Calu3 (cell line): Measurements from ENCODE around the gene RBPMS2. TPM values are rescaled to one million over a fixed set of nuclear protein-coding genes. Genes with fewer than 3 reads are reported as not detected.
"Not testable (repeated sequence)": the region's sequence is repeated elsewhere in the genome, so short reads cannot be mapped to it uniquely, and the experiment has no call there.

ENCODE experiments used
- BruUV-seq: library from RNA; stranded (reverse); fragments of 400-500 nt; replicated peaks from 2 replicates; lab custom pipeline; 2021; lab: Mats Ljungman, UMichigan
- CTCF ChIA-PET: fragments of 300-600 bp; sonication (Branson Sonifier 250); formaldehyde crosslinking; loops from one replicate; lab custom pipeline; 2022; ENCODE audit warnings: antibody characterized with exemption; lab: Charles Lee
- DNase-seq: peaks from one replicate; pipeline ENCODE4 v3.0.0; 2022
- H3K27ac Mint-ChIP-seq: one replicate; pipeline ENCODE4 v1.8.0; 2022; ENCODE audit warnings: mixed read lengths; ENCODE audit not compliant: unreplicated experiment
- H3K27me3 Mint-ChIP-seq: one replicate; pipeline ENCODE4 v1.8.0; 2022; ENCODE audit warnings: mixed read lengths; ENCODE audit not compliant: unreplicated experiment
- H3K36me3 Mint-ChIP-seq: one replicate; pipeline ENCODE4 v1.8.0; 2022; ENCODE audit warnings: mild to moderate bottlenecking, moderate library complexity, mixed read lengths; ENCODE audit not compliant: insufficient read depth, unreplicated experiment
- H3K4me1 Mint-ChIP-seq: one replicate; pipeline ENCODE4 v1.8.0; 2022; ENCODE audit warnings: mild to moderate bottlenecking, low read depth, mixed read lengths; ENCODE audit not compliant: unreplicated experiment
- H3K4me3 Mint-ChIP-seq: one replicate; pipeline ENCODE4 v1.8.0; 2022; ENCODE audit warnings: mild to moderate bottlenecking, low read depth, moderate library complexity, mixed read lengths; ENCODE audit not compliant: unreplicated experiment
- H3K9me3 Mint-ChIP-seq: one replicate; pipeline ENCODE4 v1.8.0; 2022; ENCODE audit warnings: low read depth, mixed read lengths; ENCODE audit not compliant: unreplicated experiment
- CTCF ChIP-seq: fragments of 200-600 bp; IDR thresholded peaks from one replicate; pipeline ENCODE4 v1.8.0; 2022; ENCODE audit warnings: antibody characterized with exemption; ENCODE audit not compliant: unreplicated experiment
- intact Hi-C: fragments of 100-400 bp; cut with micrococcal nuclease; formaldehyde crosslinking; loops from one replicate; pipeline ENCODE4 v1.10.0; 2022; ENCODE audit not compliant: unreplicated experiment
- total RNA-seq: library from RNA; stranded (reverse); gene quantifications from 2 replicates; pipeline ENCODE4 v1.2.3, GENCODE V29; 2022

Gene RBPMS2
- total RNA-seq, 1 experiment from 2014 or later = 1.4 TPM

DNA sequence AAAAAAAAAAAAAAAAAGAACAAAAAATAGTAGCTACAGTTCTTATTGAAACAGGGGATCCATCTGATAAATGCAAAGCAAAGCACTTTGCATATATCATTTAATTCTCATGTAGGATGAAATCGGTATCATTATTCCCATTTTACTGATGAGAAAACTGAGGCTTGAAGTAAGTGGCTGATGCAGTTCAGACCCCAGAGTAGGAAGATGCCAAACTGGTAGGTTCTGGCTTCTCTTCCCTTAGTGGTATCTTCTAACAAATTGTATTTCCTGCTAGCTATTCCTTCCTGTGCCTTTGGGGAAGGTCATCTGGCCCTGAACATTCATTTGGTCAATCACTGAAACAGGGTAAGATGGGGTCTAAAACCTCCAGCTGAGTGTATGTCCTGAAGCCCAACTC lies 28.1 kb upstream of the RBPMS2 start:
- CTCF ChIA-PET = no interaction called here
- Mint-ChIP-seq H3K27me3 (peaks cover 9% of the 10 kb centered on the region), H3K4me1 (no peaks in the 10 kb centered on the region), H3K27ac (no peak overlapping the region), H3K36me3 (peaks cover 5% of the 10 kb centered on the region), H3K9me3 (no peaks in the 10 kb centered on the region), H3K4me3 (no peak overlapping the region)
- intact Hi-C loops = no loop called here
- no peak for TF ChIP-seq CTCF
- DNase-seq = no peak
- BruUV-seq = no TSS peak

- Mint-ChIP-seq H3K9me3 (no peaks in the 10 kb centered on the region), H3K27ac (no peak overlapping the region), H3K27me3 (peaks cover 2% of the 10 kb centered on the region), H3K4me3 (no peak overlapping the region), H3K4me1 (no peaks in the 10 kb centered on the region), H3K36me3 (no peaks in the 10 kb centered on the region)
- intact Hi-C loops = no loop called here
- DNase-seq = no peak
- no peak for TF ChIP-seq CTCF
- CTCF ChIA-PET = interaction anchor here (0.6 to 0.7 kb wide), 2 partner anchors 39 to 60 kb away, joined by 3 to 5 read pairs; no protein-coding TSS in a partner anchor
- no TSS peak for BruUV-seq
Measured at GRCh38 chr15:64800476-64800875, 25.1 kb upstream of the RBPMS2 start.

- BruUV-seq, H3K9me3 Mint-ChIP-seq, H3K27ac Mint-ChIP-seq, H3K27me3 Mint-ChIP-seq, DNase-seq, H3K4me1 Mint-ChIP-seq, intact Hi-C loops, H3K36me3 Mint-ChIP-seq, CTCF ChIA-PET, H3K4me3 Mint-ChIP-seq: not testable (repeated sequence)
Measured at GRCh38 chr15:64798905-64799304, 23.5 kb upstream of the RBPMS2 start.

- H3K9me3 Mint-ChIP-seq, CTCF ChIA-PET, H3K27me3 Mint-ChIP-seq, DNase-seq, H3K4me1 Mint-ChIP-seq, H3K4me3 Mint-ChIP-seq, BruUV-seq, H3K27ac Mint-ChIP-seq, H3K36me3 Mint-ChIP-seq, intact Hi-C loops: not testable (repeated sequence)
Measured at GRCh38 chr15:64795921-64796320, 20.5 kb upstream of the RBPMS2 start.

DNA sequence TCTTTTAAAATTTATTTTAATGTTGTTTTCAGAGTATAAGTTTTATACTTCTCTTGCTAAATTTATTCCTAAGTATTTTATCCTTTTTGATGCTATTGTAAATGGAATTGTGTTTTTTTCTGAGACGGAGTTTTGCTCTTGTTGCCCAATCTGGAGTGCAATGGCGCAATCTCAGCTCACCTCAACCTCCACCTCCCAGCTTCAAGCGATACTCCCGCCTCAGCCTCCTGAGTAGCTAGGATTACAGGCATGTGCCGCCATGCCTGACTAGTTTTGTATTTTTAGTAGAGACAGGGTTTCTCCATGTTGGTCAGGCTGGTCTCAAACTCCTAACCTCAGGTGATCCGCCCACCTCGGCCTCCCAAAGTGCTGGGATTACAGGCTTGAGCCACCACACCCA lies 19.9 kb upstream of the RBPMS2 start:
- H3K27ac Mint-ChIP-seq, intact Hi-C loops, H3K36me3 Mint-ChIP-seq, CTCF ChIA-PET, BruUV-seq, DNase-seq, H3K4me3 Mint-ChIP-seq, H3K4me1 Mint-ChIP-seq, H3K9me3 Mint-ChIP-seq, H3K27me3 Mint-ChIP-seq: not testable (repeated sequence)

GRCh38 chr15:64792282-64792681 lies 16.9 kb upstream of the RBPMS2 start:
- H3K27me3 Mint-ChIP-seq = no peaks in the 10 kb centered on the region
- H3K36me3 Mint-ChIP-seq = no peaks in the 10 kb centered on the region
- no peak for DNase-seq
- intact Hi-C loops = no loop called here
- TF ChIP-seq CTCF = no peak
- CTCF ChIA-PET = interaction anchor here (0.6 kb wide), 1 partner anchor 642 kb away, joined by 4 read pairs; no protein-coding TSS in a partner anchor
- BruUV-seq = no TSS peak
- no peaks in the 10 kb centered on the region for H3K9me3 Mint-ChIP-seq
- no peak overlapping the region for H3K27ac Mint-ChIP-seq
- H3K4me3 Mint-ChIP-seq = no peak overlapping the region
- no peaks in the 10 kb centered on the region for H3K4me1 Mint-ChIP-seq
